ENCODE data around the gene ETS2.
A peak's percentile ranks its signal among the peaks of the same experiment; 100 is the strongest.
"Not testable (repeated sequence)": the region's sequence is repeated elsewhere in the genome, so short reads cannot be mapped to it uniquely, and the experiment has no call there.

Gene ETS2

DNA sequence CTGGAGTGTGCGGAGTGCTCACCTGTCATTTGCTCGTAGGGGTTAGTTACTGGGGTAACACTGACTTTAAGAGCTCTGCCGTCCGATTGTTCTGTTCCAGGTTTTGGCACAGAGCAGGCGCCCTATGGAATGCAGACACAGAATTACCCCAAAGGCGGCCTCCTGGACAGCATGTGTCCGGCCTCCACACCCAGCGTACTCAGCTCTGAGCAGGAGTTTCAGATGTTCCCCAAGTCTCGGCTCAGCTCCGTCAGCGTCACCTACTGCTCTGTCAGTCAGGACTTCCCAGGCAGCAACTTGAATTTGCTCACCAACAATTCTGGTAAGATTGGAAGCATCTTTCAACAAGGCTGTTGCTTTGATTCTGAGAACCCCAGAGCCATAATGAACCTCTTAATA lies 12.6 kb downstream of the ETS2 start:
- no peak for DNase-seq

DNA sequence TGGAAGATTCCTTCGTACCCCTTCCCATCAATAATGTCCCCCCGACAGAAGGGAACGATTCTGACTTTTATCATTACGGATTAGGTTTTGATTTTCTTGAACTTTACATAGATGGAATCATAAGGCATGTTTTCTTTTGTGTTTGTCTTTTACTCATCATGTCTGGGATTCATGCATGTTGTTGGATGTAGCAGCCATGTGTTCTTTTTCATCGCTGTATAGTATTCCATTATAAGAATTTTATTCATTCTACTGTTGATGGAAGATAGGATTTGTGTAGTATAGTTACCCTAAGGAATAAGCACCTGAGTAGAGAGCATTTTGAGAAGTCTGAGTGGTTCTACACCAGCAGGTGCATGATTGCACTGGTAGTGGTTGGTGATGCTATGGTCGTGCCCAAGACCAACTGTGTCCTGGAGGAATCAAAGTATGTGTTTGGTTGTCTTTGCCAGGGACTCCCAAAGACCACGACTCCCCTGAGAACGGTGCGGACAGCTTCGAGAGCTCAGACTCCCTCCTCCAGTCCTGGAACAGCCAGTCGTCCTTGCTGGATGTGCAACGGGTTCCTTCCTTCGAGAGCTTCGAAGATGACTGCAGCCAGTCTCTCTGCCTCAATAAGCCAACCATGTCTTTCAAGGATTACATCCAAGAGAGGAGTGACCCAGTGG lies 13.5 kb downstream of the ETS2 start:
- no peak for DNase-seq

DNA sequence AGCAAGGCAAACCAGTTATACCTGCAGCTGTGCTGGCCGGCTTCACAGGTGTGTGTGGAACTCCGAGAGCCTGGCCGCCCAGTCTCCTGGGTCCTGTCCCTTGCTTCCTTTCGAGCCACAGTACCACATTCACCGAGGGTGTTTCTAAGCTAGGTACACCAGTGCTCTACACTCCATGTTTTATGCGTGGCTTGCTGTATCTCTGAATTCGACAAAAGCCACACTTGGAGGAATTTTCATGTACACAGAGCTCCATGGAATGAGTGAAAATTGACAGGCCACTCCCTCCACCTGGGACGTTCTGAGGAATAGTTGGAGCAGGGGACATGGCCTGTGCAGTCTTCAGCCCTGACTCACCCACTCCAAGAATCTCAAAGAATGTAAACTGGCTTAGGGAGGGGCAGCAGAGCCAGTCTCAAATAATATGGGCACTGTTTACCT lies 14.0 kb downstream of the ETS2 start:
- no peak for DNase-seq

DNA sequence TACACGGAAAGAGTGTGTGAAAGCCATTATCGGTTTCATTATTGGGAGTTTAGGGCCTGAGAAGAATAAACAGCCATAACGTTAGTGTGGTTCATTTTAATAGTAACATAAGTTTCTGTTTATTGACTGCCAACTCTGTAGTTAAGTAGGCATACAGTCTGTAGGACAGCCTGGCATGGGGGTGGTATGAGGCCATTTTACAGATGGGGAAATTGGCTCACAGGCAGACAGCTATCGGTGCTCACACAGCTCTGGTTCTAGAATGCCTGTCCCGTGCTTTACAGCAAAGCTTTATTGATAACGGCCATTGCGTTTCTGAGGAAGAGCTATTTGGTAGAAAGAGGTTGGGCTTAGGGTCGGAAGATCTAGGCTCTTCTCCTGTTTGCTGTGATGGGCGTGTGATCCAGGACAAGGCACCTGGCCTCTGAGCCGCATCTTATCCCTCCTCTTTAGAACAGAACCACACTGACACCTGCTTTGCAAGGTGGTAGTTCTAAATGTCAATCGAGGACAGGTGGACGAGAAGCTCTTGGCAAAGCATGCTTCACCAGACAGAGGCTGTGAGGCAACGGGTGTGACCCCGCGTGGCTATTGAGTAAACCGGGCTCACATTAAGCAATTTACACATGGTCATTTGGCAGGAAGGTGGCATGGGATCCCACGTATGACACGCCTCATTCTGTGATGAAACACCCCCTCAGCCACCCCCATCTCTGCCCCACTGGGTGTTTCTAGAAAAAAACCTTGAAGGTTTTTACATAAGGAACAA lies 14.9 kb downstream of the ETS2 start:
- peak in 1 of 2 donors; percentile 62 for DNase-seq

DNA sequence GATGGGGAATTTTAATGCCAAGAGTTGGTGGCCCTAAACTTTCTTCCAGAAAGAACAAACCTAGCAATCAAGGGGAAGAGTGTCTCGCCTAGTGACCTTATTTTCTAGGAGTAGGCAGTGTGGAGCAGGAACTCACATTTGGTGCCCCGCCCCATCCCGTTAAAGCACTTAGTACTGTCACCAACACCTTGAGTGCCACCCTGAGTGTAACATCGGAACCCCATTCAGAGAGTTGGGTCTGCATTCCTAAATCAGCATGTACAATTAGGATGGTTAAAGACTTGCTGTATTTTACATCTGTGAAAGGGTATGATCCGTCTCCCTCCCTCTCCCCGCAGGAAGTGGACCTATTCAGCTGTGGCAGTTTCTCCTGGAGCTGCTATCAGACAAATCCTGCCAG lies 15.5 kb downstream of the ETS2 start:
- DNase-seq, result no peak

DNA sequence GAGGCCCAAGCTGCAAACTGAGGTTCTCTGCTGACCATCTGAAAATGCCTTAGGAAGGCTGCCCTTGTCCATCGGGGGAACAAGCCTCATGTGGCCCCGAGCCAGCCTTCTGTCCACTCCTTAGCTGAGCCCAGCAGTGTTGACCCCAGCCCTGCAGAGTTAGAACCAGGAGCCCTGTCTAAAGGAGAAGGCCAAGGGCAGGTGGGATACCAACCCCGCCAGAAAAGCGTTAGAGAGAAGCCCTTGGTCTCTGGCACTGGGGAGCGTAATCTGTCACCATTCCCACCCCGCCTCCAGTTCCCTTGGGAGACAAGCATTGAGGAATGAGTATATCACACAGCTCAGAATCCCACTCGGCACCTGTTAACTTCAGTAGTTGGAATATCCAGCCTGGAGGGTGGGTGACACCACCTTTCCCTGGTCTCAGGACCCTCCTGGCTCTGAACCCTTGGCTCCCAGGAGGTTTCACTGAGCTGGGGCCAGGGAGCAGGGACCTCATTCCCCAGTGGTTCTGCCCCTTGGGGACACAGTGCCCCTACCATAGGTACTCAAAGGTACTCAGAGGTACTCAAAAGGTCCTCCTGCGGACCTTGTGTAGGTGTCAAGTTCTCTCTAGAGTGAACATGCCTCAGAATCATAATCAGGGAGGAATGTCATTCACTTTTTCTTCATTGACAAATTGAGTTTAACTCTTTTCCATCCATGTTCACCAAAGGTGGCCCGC lies 16.4 kb downstream of the ETS2 start:
- DNase-seq, result no peak

DNA sequence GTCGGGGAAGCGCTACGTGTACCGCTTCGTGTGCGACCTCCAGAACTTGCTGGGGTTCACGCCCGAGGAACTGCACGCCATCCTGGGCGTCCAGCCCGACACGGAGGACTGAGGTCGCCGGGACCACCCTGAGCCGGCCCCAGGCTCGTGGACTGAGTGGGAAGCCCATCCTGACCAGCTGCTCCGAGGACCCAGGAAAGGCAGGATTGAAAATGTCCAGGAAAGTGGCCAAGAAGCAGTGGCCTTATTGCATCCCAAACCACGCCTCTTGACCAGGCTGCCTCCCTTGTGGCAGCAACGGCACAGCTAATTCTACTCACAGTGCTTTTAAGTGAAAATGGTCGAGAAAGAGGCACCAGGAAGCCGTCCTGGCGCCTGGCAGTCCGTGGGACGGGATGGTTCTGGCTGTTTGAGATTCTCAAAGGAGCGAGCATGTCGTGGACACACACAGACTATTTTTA lies 17.1 kb downstream of the ETS2 start:
- no peak for DNase-seq

DNA sequence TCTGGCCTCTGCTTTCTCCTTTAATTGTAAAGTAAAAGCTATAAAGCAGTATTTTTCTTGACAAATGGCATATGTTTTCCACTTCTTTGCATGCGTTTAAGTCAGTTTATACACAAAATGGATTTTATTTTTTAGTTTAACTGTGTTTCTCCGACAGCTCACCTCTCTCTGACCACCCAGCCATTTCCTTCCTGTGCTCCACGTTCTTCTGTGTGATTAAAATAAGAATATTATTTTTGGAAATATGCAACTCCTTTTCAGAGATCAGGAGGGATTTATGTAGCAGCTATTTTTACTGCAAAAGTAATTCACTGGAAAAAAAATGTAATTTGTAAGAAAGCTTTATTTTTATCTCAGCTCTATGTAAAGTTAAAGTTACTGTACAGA lies 18.0 kb downstream of the ETS2 start:
- DNase-seq, result no peak

DNA sequence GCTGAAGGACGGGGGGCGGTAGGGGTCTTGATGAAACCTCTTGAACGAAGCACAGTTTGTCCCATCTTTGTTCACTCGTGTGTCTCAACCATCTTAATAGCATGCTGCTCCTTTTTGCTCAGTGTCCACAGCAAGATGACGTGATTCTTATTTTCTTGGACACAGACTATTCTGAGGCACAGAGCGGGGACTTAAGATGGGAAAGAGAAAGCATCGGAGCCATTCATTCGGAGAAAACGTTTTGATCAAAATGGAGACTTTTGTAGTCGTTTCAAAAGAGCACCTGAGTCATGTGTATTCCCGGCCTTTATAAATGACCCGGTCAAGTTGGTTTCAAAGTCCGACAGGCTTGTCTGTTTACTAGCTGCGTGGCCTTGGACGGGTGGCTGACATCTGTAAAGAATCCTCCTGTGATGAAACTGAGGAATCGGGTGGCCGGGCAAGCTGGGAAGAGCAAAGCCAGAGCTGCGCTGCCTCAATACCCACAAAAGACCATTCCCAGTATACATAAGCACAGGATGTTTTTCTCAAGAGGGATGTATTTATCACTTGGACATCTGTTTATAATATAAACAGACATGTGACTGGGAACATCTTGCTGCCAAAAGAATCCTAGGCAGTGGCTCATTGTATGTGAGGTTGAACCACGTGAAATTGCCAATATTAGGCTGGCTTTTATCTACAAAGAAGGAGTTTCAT lies 18.5 kb downstream of the ETS2 start:
- DNase-seq, result no peak

DNA sequence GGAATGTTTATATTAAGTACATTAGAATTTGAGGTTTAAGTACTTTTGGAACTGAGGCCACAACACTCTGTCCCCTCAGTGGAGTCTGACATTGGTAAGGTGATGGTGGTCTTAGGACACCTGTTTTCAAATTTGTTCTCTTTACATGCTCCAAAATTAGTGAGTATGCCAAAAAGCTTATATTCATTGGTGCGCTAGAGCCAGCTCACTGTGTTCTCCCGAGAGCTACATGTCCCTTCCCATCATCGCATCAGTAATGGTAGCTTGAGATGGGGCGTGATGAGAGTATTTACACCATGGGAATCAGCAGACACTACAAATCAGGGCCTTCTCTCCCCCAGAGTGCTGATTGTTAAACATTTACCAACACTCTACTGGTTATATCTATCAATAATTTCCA lies 19.5 kb downstream of the ETS2 start:
- no peak for DNase-seq

DNA sequence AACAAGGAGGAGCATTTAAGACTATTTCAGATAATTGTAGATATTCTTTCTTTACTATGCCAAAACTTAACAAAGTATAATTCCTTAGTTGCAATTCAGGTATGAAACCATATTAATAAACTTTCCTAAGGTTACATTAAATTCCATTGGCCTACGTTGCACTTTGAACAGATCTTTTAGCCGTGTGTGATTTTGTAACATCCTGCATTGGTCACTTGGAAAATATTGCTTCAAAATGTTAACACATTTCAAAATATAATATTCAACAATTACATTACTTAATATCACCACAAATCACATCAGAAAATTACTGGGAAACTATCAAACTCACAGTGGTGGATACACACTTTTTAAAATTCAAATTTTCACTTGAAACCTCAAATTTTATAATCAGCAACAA lies 20.2 kb downstream of the ETS2 start:
- no peak for DNase-seq

DNA sequence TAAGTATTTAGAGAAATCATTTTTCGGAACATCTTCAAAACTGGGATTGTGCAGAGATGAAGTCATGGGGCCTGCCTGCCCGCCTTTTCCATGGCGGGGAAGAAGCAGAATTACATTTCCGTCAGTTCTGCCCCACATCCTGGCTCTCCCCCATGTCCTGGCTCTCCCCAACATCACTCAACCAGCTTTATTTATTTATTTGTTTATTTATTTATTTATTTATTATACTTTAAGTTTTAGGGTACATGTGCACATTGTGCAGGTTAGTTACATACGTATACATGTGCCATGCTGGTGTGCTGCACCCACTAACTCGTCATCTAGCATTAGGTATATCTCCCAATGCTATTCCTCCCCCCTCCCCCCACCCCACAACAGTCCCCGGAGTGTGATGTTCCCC lies 22.4 kb downstream of the ETS2 start:
- not testable (repeated sequence) for DNase-seq

DNA sequence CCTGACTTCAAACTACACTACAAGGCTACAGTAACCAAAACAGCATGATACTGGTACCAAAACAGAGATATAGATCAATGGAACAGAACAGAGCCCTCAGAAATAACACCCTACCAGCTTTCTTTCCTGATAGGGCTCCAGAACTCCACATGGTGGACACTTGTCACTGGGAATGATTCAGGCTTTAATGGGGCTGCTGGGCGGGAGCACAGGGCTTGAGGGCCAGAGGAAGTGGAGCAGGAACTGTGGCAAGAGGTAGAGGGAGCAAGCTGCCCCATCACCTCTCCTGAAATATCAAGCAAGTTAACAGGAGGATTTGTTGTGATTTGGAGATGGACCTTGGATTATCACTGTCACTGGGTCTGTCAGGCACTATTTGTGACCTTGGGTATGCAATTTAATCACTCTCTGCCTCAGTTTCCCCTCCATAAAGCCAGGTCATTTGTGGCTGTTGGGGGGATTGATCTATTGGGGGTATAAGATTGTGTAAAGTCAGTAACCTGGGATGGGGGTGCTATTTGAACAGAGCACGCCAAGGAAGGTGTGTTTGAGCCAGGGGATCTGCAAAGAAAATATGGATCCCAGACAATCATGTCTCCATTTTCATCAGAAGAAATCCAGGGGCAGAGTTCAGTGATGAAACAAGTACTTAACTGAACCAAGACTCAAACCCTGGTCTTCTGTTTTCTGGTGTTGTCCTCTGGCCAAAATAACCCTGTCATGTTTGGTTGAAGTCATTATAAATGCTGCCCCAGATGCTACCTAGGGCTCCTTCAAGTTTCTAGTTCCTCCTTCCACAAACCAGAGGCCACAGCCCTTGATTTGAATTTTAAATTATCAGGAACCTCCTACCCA lies 25.2 kb downstream of the ETS2 start:
- no peak for DNase-seq

DNA sequence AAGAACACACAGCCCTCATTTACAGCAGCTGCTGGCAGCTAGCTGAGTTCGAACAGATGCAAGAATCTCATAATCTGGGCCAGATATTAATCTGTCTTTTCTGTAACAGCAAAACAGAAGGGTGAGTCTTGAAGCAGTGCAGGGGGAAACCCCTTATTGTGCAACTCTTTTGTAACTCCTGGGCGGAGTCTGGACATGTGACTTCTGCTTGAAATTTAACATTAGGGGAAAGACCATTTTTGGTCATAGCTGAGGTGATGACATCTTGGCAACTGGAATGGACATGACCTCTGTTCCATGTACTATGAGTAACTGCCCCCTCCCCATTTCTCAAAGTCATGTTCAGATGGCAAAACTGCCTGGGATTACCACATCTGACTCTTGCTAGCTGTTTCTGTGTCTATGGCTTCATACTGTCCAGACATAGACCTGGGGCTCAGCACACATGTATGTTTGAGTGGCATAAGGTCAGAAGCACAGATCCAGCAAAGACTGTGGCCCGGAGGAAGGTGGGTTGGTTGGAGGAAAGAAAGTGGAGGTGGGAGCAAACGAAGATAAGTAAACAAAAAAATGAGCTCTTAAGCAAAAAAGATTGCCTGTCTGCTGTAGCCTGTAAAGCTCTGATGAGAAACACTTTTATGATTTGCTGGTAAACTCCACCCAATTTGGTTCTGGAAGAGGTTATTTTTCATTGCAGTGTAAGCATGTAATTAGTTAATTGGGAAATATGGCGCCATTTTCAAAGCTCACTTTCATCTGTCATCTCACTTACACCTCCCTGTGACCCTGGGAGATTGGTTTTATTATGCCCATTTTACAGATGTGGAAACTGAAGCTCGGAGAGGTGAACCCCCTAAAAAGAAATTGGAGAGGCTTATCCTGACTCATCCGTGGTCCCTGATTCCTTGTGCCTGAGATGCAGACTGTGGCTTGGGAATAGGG lies 26.1 kb downstream of the ETS2 start:
- DNase-seq, result peak; percentile 68 to 85

DNA sequence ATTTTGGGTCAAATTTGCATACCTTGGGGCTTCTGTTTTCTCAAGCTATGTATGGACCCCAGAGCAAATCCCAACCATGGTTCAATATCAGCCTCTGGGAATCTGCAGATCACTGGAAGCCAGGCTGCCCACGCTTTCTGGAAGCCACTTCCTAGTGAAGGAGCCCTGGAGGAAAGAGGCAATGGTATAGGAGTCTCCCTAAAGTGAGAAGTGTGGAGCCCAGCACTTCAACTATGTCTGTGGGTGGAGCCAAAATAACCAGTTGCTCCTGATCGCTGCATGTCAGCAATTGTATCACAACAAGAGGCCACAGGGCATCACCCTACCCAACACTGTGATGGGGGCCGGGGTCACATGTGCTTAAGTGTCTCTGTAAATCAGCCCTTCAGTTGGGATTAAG lies 26.9 kb downstream of the ETS2 start:
- no peak for DNase-seq

DNA sequence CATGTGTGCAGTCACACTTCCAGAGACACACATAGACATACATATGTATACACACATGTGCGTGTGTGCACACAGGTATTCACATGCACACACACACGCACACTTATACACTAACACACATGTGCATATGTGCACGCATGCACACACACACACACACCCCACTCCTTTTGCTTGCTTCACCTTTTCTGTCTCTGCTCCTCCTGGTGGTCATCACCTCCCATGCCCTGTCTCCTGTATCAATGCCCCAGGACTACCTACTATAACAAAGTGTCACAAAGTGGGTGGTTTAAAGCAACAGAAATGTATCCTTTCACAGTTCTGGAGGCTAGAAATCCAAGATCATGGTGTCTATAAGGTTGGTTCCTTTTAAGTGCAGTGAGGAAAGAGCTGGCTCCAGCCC lies 27.4 kb downstream of the ETS2 start:
- peak in 1 of 2 donors; percentile 15 for DNase-seq

DNA sequence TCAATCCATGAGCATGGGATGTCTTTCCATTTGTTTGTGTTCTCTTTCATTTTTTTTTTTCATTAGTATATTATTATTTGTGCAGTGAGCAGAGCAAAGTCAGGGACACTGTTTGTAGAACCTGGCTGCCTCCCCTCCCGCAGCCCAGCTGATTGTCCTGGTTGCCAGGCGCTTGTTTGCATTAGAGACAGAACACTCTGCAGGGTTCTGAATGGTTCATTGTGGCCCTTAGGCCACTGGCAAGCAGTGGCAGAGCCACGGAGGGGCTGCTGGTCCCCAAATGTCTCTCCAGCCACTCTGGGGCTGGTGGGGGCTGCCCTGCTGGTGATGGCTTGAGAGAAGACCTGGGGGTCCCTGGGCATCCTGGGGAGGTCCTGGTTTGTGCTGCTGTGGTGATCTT lies 29.0 kb downstream of the ETS2 start:
- DNase-seq, result no peak

DNA sequence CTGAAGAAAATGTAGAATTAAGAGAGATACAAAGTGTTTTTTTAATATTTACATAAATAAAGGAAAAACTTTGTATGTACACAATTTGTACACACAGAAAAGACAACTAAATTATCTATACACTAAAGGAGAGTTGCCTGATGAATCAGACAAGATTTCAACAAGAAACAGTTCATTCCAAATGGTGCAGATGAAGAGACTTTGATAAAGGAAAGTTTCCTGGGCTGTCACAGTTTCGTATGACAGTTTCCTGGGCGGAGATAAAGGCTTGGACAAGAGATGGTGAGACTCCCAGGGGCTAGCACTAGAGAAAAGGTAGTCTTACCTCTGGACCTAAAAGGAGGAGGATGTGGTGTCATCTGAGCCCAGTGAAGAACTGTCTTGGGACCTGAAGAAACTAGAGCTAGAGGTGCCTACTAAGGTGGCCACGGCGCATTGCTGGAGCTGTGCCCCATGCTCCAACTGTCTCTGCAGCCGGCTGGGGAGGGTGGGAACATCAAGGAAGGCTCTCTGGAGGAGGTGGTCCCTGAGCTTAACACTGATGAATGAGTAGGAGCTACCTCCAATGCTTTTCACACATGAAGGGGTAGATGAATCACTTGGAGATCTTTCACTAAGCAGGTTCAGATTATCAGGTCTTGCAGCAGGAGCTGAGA lies 32.2 kb downstream of the ETS2 start:
- no peak for DNase-seq

DNA sequence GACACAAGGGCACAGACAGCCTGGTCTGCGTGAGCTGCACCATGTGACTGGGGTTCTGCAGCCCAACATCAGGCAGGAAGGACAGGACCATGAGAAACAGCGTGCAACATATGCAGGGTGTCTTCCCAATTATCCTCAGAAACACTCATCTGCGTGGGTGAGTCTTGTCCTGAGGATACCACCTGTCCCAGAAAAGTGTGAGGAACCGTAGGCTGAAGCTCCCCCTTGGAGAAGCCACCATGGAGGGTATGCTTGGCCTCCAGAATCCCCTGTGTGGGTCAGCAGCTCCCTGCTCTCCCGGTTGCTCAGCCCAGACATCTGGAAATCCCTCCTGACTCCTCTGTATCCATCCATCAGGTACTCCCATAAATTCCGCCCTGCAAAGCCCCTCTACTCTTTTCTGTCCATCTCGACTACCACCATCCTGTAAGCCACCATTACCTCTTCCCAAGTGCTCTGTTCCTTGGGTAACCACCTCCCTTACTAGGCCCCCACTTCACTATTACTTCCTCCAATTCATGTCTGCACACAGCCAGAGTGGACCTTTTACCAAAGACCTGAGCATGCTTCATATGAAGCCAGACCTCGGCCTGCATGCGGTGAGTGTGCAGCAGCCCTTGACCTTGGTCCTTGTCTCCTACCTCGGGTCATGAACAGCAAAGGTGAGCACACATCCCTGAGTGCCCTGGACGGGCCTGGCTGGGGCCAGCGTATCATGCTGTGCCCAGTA lies 33.0 kb downstream of the ETS2 start:
- no peak for DNase-seq
